ENCODE results near the gene AQP12B. TPM values are rescaled to one million over a fixed set of nuclear protein-coding genes. Genes with fewer than 3 reads are reported as not detected.

The AQP12B gene
- total and polyA plus RNA-seq, 9 of the 15 experiments (the other 6 are each of a cell fraction or from before 2014, with no cell fraction given), result not detected

- no peak for TF ChIP-seq ZFP36 (IDR thresholded peaks at IDR 0.05; ENCODE audit: low read depth, low read length, partially characterized antibody)
These were observed 44.8 kb upstream of the AQP12B start (continued) for GRCh38 chr2:240727439-240727838.

GRCh38 chr2:240726876-240727275 lies 44.2 kb upstream of the AQP12B start:
- no peak overlapping the region for H2AFZ ChIP-seq (ENCODE audit: low read depth, low read length)
- no peaks in the 10 kb centered on the region for H3K9me3 ChIP-seq (replicated peaks; ENCODE audit: control insufficient read depth, insufficient read depth, low read depth, low read length)
- H3K4me3 ChIP-seq, result no peak overlapping the region
- no TSS peak for BruUV-seq (replicated peaks)
- no peaks in the 10 kb centered on the region for H3K79me2 ChIP-seq (ENCODE audit: control insufficient read depth, insufficient read depth, low read length)
- H3K9ac ChIP-seq (ENCODE audit: insufficient read depth in 1 of 2, low read depth in 2 of 2, low read length in 2 of 2), result no peak overlapping the region
- ChIA-PET CTCF (ENCODE audit: low intra/inter-chr PET ratio) (no interaction called here), POLR2A (no interaction called here)
- H3K4me1 ChIP-seq (replicated peaks in 1 of 2; ENCODE audit: control insufficient read depth in 2 of 2, insufficient read depth in 2 of 2, low read length in 2 of 2), result peaks cover 0 to 8% of the 10 kb centered on the region in 2 experiments; a peak in 1 of 5 replicates
- in situ Hi-C loops (cut with MboI), result no loop called here
- H3K27ac ChIP-seq (ENCODE audit: extremely low read depth, low read depth, low read length), result no peak overlapping the region
- H3K4me2 ChIP-seq (ENCODE audit: insufficient read depth, low read length), result no peak overlapping the region
- no peaks in the 10 kb centered on the region for H3K36me3 ChIP-seq (ENCODE audit: control insufficient read depth, insufficient read depth, low read length)
- peaks cover 0 to 56% of the 10 kb centered on the region in 2 experiments; a peak in 3 of 5 replicates for H3K27me3 ChIP-seq (ENCODE audit: control insufficient read depth in 2 of 2, insufficient read depth in 2 of 2, low read length in 2 of 2)
- DNase-seq (ENCODE audit: extremely low read depth in 1 of 4, low spot score in 3 of 4), result no peak
- no peak for ATAC-seq
- no peaks in the 10 kb centered on the region for H4K20me1 ChIP-seq (replicated peaks; ENCODE audit: control insufficient read depth, insufficient read depth, low read length)
- intact Hi-C loops (cut with micrococcal nuclease), result no loop called here
- FAIRE-seq, result no peak
- 0% methylated on average over 7 of the region's 14 CpGs for WGBS (ENCODE audit: insufficient coverage, low coverage, missing lambda C conversion rate)
- no peaks in the 10 kb centered on the region for H3K9me1 ChIP-seq (ENCODE audit: control insufficient read depth, insufficient read depth, low read length)
- TF ChIP-seq MGA (IDR thresholded peaks at IDR 0.05) (no peak), CTCF (IDR thresholded peaks at IDR 0.05 in 2 of 3, conservative IDR thresholded peaks at IDR 0.05 in 1 of 3; ENCODE audit: insufficient read depth in 2 of 3, low read depth in 1 of 3, low read length in 3 of 3) (no peak), TCFL5 (CRISPR knock-in tag; conservative IDR thresholded peaks at IDR 0.05) (no peak), LEF1 (IDR thresholded peaks at IDR 0.05) (no peak), LCOR (CRISPR knock-in tag; IDR thresholded peaks at IDR 0.05) (no peak), ZNF354B (CRISPR knock-in tag; IDR thresholded peaks at IDR 0.05) (no peak), ZNF232 (CRISPR knock-in tag; IDR thresholded peaks at IDR 0.05) (no peak)
